ENCODE measurements around the gene TNIP3.
"Not testable (repeated sequence)": the region's sequence is repeated elsewhere in the genome, so short reads cannot be mapped to it uniquely, and the experiment has no call there.

The TNIP3 gene, protein sequence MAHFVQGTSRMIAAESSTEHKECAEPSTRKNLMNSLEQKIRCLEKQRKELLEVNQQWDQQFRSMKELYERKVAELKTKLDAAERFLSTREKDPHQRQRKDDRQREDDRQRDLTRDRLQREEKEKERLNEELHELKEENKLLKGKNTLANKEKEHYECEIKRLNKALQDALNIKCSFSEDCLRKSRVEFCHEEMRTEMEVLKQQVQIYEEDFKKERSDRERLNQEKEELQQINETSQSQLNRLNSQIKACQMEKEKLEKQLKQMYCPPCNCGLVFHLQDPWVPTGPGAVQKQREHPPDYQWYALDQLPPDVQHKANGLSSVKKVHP

DNA sequence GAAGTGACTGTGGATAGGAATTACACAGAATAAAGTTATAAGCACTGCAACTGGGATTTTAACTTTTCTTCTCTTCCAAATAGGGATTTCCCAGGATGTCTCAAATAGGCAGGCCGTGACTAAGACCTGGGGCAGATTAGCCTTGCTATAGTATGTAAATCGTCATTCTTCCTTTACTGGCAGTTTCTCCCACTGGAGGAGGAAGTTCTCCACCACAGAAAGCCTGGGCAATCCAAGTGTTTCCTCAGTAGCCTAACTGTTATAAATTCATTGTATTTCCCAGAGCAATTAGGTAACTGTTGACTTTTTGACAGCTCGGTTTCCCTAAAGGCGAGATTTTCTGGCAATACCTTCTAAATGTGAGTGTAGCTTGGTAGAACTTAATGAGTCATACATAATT is at the start of gene TNIP3:
TNIP3 (minus strand) TSS at position 31 of the 400 bp plus-strand sequence. CDS start 196 bp downstream, outside the sequence.
- no peak for TF ChIP-seq CTCF (IDR thresholded peaks at IDR 0.05; ENCODE audit: extremely low read depth, missing control alignments)
- no peak for DNase-seq (ENCODE audit: low spot score)

- no peak for TF ChIP-seq CTCF (IDR thresholded peaks at IDR 0.05; ENCODE audit: extremely low read depth, missing control alignments)
- DNase-seq (ENCODE audit: low spot score): no peak
Observed at GRCh38 chr4:121212806-121213205, 48.7 kb upstream of the TNIP3 start.

- TF ChIP-seq CTCF (IDR thresholded peaks at IDR 0.05; ENCODE audit: extremely low read depth, missing control alignments): no peak
- DNase-seq (ENCODE audit: low spot score): no peak
Observed at GRCh38 chr4:121209171-121209570, 45.0 kb upstream of the TNIP3 start.

DNA sequence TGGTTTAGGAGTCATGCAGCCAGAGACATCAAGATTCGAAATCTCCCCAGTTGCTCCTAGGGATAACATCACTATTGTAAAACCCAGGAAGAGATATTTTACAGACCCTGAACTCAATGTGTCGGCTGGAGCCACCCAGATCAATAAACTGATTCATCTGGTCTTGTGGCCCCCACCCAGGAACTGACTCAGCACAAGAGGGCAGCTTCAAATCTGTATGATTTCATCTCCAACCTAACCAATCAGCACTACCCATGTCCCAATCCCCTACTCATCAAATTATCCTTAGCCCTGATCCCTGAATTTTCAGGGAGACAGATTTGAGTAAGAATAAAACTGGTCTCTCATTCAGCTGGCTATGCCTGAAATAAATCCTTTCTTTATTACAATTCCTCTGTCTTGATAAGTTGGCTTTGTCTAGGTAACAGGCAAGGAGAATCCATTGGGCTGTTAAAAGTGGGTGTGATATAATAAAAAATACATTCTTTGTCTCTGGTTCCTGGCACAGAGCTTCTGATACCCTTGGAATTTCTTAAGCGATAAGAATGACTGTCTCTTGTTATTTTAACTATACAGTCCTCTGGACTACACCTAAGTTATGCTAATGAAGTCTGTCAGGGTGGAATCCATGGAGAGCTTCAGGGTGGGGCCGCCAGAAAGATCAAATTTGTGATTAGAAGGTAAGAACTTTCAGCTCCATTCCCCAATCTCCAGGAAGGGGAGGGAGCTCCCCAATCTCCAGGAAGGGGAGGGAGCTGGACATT is 44.3 kb upstream of the TNIP3 start:
- TF ChIP-seq CTCF (IDR thresholded peaks at IDR 0.05; ENCODE audit: extremely low read depth, missing control alignments): no peak
- no peak for DNase-seq (ENCODE audit: low spot score)

GRCh38 chr4:121205777-121206176 is 41.7 kb upstream of the TNIP3 start:
- DNase-seq (ENCODE audit: low spot score): not testable (repeated sequence)

DNA sequence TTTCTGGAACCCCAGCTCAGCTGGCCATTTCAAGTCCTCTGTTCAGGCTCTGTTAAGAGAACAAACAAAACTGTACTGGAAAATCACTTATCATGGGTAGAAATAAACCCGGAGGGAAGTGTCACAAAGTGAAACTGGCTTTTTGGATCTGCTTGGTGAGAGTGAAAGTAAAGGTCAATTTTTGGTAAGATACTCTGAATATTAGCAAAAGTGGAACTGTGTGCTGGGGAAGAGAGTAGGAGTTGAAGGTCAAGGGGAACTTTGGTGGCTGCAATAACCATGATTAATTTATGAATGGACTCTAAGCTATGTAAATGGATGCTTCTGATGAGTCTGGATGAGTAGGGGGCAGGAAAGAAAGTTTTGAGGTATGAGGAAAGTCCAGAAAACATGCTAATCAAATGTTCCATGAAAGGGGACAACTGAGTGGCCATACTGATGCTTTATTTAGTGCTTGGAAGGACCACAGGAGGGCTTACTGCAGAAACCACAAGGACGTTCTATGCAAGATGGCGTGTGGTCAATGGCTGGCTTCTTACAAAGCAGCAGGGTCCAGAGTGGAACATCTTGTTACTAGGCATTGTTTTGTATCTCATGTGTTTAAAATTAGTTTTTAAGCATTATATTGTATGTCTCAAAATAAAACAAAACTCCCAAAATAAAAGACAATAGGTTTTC is 36.8 kb upstream of the TNIP3 start:
- TF ChIP-seq CTCF (IDR thresholded peaks at IDR 0.05; ENCODE audit: extremely low read depth, missing control alignments): no peak
- DNase-seq (ENCODE audit: low spot score): peak; percentile 51

GRCh38 chr4:121199742-121200561 is 35.8 kb upstream of the TNIP3 start:
- DNase-seq (ENCODE audit: low spot score): peak; percentile 44
- no peak for TF ChIP-seq CTCF (IDR thresholded peaks at IDR 0.05; ENCODE audit: extremely low read depth, missing control alignments)

Measured in GM20000 (cell line).